ENCODE measurements around the gene SLC22A23. TPM values are rescaled to one million over a fixed set of nuclear protein-coding genes. Genes with fewer than 3 reads are reported as not detected.

The SLC22A23 gene
- total RNA-seq, 1 experiment from 2014 or later: 38.2 TPM

DNA sequence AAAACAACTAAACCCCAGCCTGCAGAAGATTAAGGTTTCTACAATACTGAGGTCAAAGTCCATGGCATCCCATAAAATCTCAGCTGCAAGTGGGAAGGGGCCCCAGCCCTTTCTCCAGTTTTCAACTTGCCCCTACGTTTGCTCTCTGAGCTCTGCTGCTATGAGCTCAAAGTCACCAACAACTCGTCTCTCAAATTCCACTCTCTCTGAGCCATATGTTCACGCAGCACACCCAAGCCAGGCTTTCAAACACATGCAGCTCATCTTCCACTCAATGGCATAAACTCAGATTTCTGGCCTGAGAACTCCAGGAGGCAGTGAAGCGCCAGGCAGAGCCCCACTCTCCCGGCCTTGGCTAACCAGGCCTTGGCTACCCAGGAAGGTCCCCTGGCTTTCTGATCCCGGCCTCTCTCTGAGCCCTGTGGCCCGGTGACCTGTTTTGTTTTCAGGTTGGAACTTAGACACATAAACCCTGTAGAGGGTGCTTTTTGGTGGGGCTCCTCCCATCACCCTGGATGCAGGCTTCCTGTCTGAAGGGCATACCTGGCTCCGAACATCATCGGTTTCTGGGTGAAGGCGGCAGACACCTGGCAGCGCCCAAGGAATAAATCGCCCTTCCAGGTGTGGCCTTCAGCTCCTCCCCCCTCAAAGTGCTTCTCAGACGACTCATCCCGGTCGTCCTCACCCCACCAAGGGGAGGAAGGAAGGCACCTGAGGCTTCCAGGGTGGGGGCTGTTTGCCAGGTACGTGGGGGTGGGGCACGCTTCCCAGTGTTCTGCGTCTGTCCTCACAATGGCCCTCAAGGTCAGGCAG is 12.4 kb downstream of the SLC22A23 start (continued):
- TF ChIP-seq, protein P1, sequence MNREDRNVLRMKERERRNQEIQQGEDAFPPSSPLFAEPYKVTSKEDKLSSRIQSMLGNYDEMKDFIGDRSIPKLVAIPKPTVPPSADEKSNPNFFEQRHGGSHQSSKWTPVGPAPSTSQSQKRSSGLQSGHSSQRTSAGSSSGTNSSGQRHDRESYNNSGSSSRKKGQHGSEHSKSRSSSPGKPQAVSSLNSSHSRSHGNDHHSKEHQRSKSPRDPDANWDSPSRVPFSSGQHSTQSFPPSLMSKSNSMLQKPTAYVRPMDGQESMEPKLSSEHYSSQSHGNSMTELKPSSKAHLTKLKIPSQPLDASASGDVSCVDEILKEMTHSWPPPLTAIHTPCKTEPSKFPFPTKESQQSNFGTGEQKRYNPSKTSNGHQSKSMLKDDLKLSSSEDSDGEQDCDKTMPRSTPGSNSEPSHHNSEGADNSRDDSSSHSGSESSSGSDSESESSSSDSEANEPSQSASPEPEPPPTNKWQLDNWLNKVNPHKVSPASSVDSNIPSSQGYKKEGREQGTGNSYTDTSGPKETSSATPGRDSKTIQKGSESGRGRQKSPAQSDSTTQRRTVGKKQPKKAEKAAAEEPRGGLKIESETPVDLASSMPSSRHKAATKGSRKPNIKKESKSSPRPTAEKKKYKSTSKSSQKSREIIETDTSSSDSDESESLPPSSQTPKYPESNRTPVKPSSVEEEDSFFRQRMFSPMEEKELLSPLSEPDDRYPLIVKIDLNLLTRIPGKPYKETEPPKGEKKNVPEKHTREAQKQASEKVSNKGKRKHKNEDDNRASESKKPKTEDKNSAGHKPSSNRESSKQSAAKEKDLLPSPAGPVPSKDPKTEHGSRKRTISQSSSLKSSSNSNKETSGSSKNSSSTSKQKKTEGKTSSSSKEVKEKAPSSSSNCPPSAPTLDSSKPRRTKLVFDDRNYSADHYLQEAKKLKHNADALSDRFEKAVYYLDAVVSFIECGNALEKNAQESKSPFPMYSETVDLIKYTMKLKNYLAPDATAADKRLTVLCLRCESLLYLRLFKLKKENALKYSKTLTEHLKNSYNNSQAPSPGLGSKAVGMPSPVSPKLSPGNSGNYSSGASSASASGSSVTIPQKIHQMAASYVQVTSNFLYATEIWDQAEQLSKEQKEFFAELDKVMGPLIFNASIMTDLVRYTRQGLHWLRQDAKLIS (CRISPR knock-in tag; IDR thresholded peaks at IDR 0.05; ENCODE audit: borderline replicate concordance): no peak

DNA sequence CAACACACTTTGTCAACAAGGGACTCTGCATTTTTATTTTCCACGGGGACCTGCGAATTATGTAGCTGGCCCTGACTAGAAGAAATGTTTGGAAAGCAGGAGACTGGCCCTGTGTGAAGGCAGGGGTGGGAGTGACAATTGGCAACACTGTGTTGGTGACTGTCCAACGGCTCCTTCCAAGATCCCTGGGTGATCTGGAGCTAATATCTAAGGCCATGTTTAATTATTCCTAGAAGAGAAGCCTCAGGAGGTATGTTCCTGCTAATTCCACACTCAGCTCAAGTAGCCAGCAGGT is 13.7 kb downstream of the SLC22A23 start:
- no peaks in the 10 kb centered on the region for H3K27me3 Mint-ChIP-seq (ENCODE audit: low read depth)
- peaks cover 24% of the 10 kb centered on the region for H3K36me3 Mint-ChIP-seq
- DNase-seq (ENCODE audit: low spot score) (no peak), ATAC-seq (no peak)
- no peak overlapping the region for H3K4me3 Mint-ChIP-seq
- H3K9me3 Mint-ChIP-seq: peaks cover 3% of the 10 kb centered on the region; the same call in 1 of the 2 replicates
- TF ChIP-seq, protein P2, sequence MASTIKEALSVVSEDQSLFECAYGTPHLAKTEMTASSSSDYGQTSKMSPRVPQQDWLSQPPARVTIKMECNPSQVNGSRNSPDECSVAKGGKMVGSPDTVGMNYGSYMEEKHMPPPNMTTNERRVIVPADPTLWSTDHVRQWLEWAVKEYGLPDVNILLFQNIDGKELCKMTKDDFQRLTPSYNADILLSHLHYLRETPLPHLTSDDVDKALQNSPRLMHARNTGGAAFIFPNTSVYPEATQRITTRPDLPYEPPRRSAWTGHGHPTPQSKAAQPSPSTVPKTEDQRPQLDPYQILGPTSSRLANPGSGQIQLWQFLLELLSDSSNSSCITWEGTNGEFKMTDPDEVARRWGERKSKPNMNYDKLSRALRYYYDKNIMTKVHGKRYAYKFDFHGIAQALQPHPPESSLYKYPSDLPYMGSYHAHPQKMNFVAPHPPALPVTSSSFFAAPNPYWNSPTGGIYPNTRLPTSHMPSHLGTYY (CRISPR knock-in tag; IDR thresholded peaks at IDR 0.05): no peak
- TF ChIP-seq IRF2 (CRISPR knock-in tag; IDR thresholded peaks at IDR 0.05; ENCODE audit: borderline replicate concordance, low read depth): no peak
- TF ChIP-seq ZNF263 (CRISPR knock-in tag; IDR thresholded peaks at IDR 0.05; ENCODE audit: low read depth): no peak
- ChIA-PET CTCF (interaction anchor here (0.6 to 1.7 kb wide), 7 partner anchors 9 to 145 kb away, joined by 3 to 15 read pairs (median 3); partner anchors contain the start of gene SLC22A23), POLR2A (interaction anchor here (0.7 kb wide), 1 partner anchor 406 kb away, joined by 3 read pairs; the partner anchor contains the start of gene FAM50B)
- H3K27ac Mint-ChIP-seq: no peak overlapping the region
- H3K4me1 Mint-ChIP-seq: peaks cover 63% of the 10 kb centered on the region

DNA sequence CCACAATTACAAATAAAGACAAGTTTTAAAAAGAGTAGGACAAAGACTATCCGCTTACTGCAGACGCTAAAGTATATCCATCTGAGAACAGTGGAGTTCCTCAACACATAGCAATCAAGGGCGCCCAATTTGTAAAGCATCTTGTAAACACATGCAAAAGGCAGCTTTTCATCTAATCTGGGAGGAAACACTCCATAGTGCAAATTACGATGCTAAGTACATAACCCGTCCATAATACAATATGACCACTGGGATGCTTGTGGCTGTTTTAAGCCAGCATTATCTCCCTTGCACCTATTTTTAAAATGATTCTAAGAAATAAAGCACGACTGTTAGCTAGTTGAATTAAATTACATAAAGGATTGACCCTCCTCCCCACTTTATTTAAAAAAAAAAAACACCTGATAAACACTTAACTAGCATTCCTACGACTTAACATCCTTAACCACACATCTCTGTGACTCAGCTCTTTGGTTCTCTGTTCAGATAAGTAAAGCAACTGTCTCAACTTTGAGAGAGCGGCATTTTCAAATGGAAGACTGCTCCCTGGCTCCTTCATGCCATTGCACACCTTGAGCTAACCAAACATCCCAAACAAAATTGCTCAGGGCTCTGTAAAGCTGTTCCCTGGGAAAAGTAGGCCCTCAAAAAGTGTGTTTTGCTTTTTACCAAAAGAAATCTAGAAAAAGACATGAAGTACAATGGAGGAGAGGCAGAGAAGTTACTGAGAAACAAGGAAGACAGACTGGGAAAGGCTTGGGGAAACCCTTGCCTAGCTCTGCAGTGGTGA is 14.2 kb downstream of the SLC22A23 start:
- POLR2A ChIA-PET: interaction anchor here (0.7 kb wide), 2 partner anchors 33 to 406 kb away, joined by 3 read pairs; partner anchors contain the start of gene FAM50B
- no peak for TF ChIP-seq CBFB (CRISPR knock-in tag; IDR thresholded peaks at IDR 0.05; ENCODE audit: low read depth)
- TF ChIP-seq, protein P3, sequence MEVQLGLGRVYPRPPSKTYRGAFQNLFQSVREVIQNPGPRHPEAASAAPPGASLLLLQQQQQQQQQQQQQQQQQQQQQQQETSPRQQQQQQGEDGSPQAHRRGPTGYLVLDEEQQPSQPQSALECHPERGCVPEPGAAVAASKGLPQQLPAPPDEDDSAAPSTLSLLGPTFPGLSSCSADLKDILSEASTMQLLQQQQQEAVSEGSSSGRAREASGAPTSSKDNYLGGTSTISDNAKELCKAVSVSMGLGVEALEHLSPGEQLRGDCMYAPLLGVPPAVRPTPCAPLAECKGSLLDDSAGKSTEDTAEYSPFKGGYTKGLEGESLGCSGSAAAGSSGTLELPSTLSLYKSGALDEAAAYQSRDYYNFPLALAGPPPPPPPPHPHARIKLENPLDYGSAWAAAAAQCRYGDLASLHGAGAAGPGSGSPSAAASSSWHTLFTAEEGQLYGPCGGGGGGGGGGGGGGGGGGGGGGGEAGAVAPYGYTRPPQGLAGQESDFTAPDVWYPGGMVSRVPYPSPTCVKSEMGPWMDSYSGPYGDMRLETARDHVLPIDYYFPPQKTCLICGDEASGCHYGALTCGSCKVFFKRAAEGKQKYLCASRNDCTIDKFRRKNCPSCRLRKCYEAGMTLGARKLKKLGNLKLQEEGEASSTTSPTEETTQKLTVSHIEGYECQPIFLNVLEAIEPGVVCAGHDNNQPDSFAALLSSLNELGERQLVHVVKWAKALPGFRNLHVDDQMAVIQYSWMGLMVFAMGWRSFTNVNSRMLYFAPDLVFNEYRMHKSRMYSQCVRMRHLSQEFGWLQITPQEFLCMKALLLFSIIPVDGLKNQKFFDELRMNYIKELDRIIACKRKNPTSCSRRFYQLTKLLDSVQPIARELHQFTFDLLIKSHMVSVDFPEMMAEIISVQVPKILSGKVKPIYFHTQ (CRISPR knock-in tag; IDR thresholded peaks at IDR 0.05): no peak
- no peak for TF ChIP-seq JAZF1 (CRISPR knock-in tag; IDR thresholded peaks at IDR 0.05)
- no peak for TF ChIP-seq ESRRA (CRISPR knock-in tag; IDR thresholded peaks at IDR 0.05; ENCODE audit: borderline replicate concordance)
- no peak for TF ChIP-seq KAT7 (CRISPR knock-in tag; IDR thresholded peaks at IDR 0.05; ENCODE audit: borderline replicate concordance)
- TF ChIP-seq HMGA2 (CRISPR knock-in tag; IDR thresholded peaks at IDR 0.05): no peak
- TF ChIP-seq, protein P4, sequence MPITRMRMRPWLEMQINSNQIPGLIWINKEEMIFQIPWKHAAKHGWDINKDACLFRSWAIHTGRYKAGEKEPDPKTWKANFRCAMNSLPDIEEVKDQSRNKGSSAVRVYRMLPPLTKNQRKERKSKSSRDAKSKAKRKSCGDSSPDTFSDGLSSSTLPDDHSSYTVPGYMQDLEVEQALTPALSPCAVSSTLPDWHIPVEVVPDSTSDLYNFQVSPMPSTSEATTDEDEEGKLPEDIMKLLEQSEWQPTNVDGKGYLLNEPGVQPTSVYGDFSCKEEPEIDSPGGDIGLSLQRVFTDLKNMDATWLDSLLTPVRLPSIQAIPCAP (CRISPR knock-in tag; IDR thresholded peaks at IDR 0.05): no peak
- no peak for TF ChIP-seq NFATC4 (CRISPR knock-in tag; IDR thresholded peaks at IDR 0.05)
- TF ChIP-seq MXD4 (CRISPR knock-in tag; IDR thresholded peaks at IDR 0.05; ENCODE audit: borderline replicate concordance): no peak
- no peak for TF ChIP-seq SOX15 (CRISPR knock-in tag; IDR thresholded peaks at IDR 0.05)
- no peak for TF ChIP-seq NFE2L1 (CRISPR knock-in tag; IDR thresholded peaks at IDR 0.05)
- no peak for TF ChIP-seq ZNF396 (CRISPR knock-in tag; IDR thresholded peaks at IDR 0.05; ENCODE audit: borderline replicate concordance)
- TF ChIP-seq FOXP1 (CRISPR knock-in tag; IDR thresholded peaks at IDR 0.05; ENCODE audit: borderline replicate concordance): no peak
- TF ChIP-seq SMAD4 (CRISPR knock-in tag; IDR thresholded peaks at IDR 0.05): no peak
- TF ChIP-seq ZNF263 (CRISPR knock-in tag; IDR thresholded peaks at IDR 0.05; ENCODE audit: low read depth): no peak
- TF ChIP-seq, protein P2 (CRISPR knock-in tag; IDR thresholded peaks at IDR 0.05): no peak

More for the DNA sequence above, 14.2 kb downstream of the SLC22A23 start:
- H3K4me1 Mint-ChIP-seq: peaks cover 67% of the 10 kb centered on the region
- H3K36me3 Mint-ChIP-seq: peaks cover 26% of the 10 kb centered on the region
- H3K27ac Mint-ChIP-seq: peak overlapping the region; percentile 0; the same call in 1 of the 2 replicates
- peaks cover 3% of the 10 kb centered on the region; the same call in 1 of the 2 replicates for H3K9me3 Mint-ChIP-seq
- CTCF ChIA-PET: interaction anchor here (0.6 to 1.7 kb wide), 7 partner anchors 11 to 144 kb away, joined by 3 to 15 read pairs (median 3); partner anchors contain the start of gene SLC22A23
- H3K4me3 Mint-ChIP-seq: no peak overlapping the region
- ATAC-seq: no peak
- DNase-seq (ENCODE audit: low spot score): no peak
- no peaks in the 10 kb centered on the region for H3K27me3 Mint-ChIP-seq (ENCODE audit: low read depth)
